PC-3 (cell line): ENCODE measurements around the gene C5.

Source experiments
- CTCF ChIP-seq: fragments of 300-600 bp; sonication (generic); conservative IDR thresholded peaks from 2 replicates; pipeline ENCODE4 v1.5.1; 2017; ENCODE audit warnings: antibody characterized with exemption, low read depth, mild to moderate bottlenecking, low read length
- EZH2 ChIP-seq: fragments of 300-600 bp; sonication (generic); IDR thresholded peaks from one replicate; pipeline ENCODE4 v1.6.1; 2017; ENCODE audit warnings: antibody characterized with exemption, mild to moderate bottlenecking, low read length; ENCODE audit not compliant: unreplicated experiment
- EZH2phosphoT487 ChIP-seq: fragments of 300-600 bp; sonication (generic); IDR thresholded peaks from 2 replicates; pipeline ENCODE4 v1.6.1; 2018; ENCODE audit warnings: mild to moderate bottlenecking, antibody characterized with exemption, low read length, borderline replicate concordance

GRCh38 chr9:121019273-121019672, 30.8 kb downstream of the C5 start:
- no peak for TF ChIP-seq CTCF
- no peak for TF ChIP-seq EZH2phosphoT487
- TF ChIP-seq EZH2, result no peak
